Large intestine (tissue), 3 donors: Measurements from ENCODE around the gene SUPT5H. TPM values are rescaled to one million over a fixed set of nuclear protein-coding genes. Genes with fewer than 3 reads are reported as not detected.
A peak's percentile ranks its signal among the peaks of the same experiment; 100 is the strongest.

ENCODE experiments used
- DNase-seq, 2 donors: peaks; one replicate each; pipeline versions ENCODE4 v3.0.0 to v3.0.0-alpha.2; 2013
- H3K27ac ChIP-seq: one replicate; pipeline ENCODE4 v1.5.1; 2013; ENCODE audit warnings: low read length
- H3K27me3 ChIP-seq: 2 replicates; pipeline ENCODE4 v1.6.1; 2013; ENCODE audit warnings: low read length; ENCODE audit not compliant: control insufficient read depth, insufficient read depth
- H3K36me3 ChIP-seq: 2 replicates; pipeline ENCODE4 v1.6.1; 2013; ENCODE audit warnings: low read length; ENCODE audit not compliant: control insufficient read depth, insufficient read depth
- H3K4me1 ChIP-seq: one replicate; pipeline ENCODE4 v1.6.1; 2013; ENCODE audit warnings: low read length; ENCODE audit not compliant: control insufficient read depth, insufficient read depth
- H3K4me3 ChIP-seq: one replicate; pipeline ENCODE4 v1.5.1; 2013; ENCODE audit warnings: low read length
- H3K9me3 ChIP-seq: one replicate; pipeline ENCODE4 v1.6.1; 2013; ENCODE audit warnings: mild to moderate bottlenecking, low read depth, low read length, moderate library complexity; ENCODE audit not compliant: control insufficient read depth
- WGBS: methylation state at CpG from one replicate; pipeline ENCODE4 v1.1.5; 2013; ENCODE audit warnings: low lambda C conversion rate; ENCODE audit not compliant: insufficient coverage; 5-methylcytosine and 5-hydroxymethylcytosine counted together
- polyA plus RNA-seq: library from polyadenylated mRNA; unstranded; fragments of 120-200 nt; gene quantifications from one replicate; pipeline ENCODE4 v1.2.1, GENCODE V29; 2013

SUPT5H gene
- polyA plus RNA-seq, 1 donor = 119 TPM

DNA sequence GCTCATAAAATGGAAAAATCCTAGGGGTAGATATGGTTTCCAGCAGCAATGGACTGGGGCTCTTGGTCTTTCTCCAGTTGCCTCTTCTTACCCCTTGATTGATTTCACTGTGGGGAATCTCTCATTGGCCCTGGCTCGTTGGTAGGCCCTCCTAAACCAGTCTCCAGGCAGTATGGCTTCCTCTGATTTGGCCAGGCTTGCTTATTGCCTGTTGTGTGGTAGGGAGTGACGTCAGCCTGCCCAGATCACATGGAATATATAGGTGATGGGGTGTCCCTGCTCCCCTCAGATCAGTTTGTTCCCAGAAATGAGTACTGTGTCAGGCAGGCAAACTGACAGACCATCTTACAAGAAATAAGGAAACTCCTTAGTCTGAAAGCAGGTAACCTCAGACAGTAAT is 63.9 kb downstream of the SUPT5H start:
- DNase-seq = no peak
- Histone ChIP-seq H3K4me1 (no peaks in the 10 kb centered on the region), H3K27ac (no peak overlapping the region), H3K36me3 (no peaks in the 10 kb centered on the region), H3K27me3 (peaks cover 73% of the 10 kb centered on the region), H3K9me3 (peaks cover 3% of the 10 kb centered on the region), H3K4me3 (no peak overlapping the region)
- no CpG with 5 or more reads among the region's 2 CpGs for WGBS

DNA sequence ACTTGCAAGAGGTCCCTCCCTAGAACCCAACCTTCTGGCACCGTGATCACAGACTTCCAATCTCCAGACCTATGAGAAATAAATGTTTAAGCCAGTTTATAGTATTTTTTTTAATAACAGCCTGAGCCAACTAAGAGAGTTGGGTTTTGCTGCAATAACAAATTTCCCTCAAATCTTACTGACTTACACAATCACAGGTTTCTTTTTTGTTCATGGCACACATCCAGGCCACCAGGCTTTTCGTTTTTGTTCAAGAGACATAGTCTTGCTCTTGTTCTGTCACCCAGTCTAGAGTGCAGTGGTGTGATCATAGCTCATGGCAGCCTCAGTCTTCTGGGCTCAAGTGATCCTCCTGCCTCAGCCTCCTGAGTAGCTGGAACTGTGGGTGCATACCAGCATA is 67.6 kb downstream of the SUPT5H start:
- no peaks in the 10 kb centered on the region for H3K36me3 ChIP-seq
- no peak for DNase-seq
- H3K4me1 ChIP-seq = peaks cover 8% of the 10 kb centered on the region
- WGBS = no CpG with 5 or more reads among the region's 2 CpGs
- H3K27ac ChIP-seq = no peak overlapping the region
- peaks cover 6% of the 10 kb centered on the region for H3K9me3 ChIP-seq
- no peak overlapping the region for H3K4me3 ChIP-seq
- peaks cover 71% of the 10 kb centered on the region for H3K27me3 ChIP-seq

DNA sequence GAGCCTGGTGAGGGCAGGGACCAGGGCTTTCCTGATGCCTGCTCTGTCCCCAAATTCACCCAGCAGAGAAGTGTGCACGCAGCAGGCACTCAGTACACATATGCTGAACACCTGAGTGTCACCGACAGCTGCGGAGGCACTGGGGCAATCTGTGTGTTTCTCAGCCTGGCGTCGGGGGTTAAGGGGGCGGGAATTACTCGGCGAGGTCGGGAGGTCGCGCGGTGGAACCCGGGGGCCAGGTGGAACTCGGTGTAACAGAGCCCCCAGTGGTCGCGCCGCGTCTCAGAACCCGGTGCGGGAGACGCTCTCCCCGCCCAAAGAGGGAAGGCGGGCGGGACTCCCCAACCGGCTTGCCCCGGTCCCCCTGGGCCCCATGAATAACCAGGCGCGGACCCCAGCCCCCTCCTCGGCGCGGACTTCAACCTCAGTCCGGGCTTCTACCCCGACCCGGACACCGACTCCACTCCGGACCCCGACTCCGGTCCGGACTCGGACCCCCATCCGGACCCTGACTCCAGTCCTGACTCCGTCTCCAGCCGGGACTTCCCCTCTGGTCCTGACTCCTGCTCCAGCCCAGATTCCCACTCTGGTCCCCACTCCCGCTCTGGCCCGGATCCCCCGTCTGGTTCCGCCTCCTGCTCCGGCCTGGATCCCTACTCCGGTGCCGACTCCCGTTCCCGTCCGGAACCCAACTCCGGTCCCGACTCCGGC is 69.6 kb downstream of the SUPT5H start, which contains the start of gene SELENOV:
TSS of gene SELENOV (plus strand) at position 300 of the 711 bp plus-strand sequence. CDS start at position 374, 74 bp downstream.
- peak in 1 of 2 donors; percentile 26 for DNase-seq
- WGBS = 0% methylated on average over 2 of the region's 56 CpGs
- H3K4me3 ChIP-seq = peak within 1 kb of the TSS; percentile 24
- H3K4me1 ChIP-seq = peaks cover 8% of the 10 kb centered on the region
- peaks cover 6% of the 10 kb centered on the region for H3K9me3 ChIP-seq
- H3K27ac ChIP-seq = no peak within 1 kb of the TSS
- H3K27me3 ChIP-seq = peaks cover 61% of the 10 kb centered on the region
- H3K36me3 ChIP-seq = no peaks in the 10 kb centered on the region

DNA sequence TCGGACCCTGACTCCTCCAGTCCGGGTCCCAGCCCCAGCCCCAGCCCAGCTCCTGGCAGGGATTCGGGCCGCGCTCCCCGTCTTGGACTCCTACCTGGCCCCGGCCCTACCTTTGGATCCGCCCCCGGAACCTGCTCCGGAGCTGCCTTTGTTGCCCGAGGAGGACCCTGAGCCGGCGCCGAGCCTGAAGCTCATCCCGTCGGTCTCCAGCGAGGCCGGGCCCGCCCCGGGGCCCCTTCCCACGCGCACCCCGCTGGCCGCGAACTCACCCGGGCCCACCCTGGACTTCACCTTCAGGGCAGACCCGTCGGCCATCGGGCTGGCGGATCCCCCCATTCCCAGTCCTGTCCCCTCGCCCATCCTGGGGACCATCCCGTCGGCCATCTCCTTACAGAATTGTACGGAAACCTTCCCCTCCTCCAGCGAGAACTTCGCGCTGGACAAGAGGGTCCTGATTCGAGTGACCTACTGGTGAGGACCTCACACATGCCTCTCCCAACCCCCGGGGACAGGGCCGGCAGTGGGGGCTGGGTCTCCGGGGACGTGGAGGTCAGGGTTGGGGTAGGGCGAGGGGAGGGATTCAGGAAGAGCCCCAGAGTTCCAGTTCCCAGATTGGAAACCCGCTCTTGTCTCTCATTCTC is 70.3 kb downstream of the SUPT5H start:
- H3K9me3 ChIP-seq = peaks cover 6% of the 10 kb centered on the region
- peak in 1 of 2 donors; percentile 16 for DNase-seq
- H3K27me3 ChIP-seq = peaks cover 61% of the 10 kb centered on the region
- H3K4me3 ChIP-seq = peak overlapping the region; percentile 24
- peaks cover 8% of the 10 kb centered on the region for H3K4me1 ChIP-seq
- H3K27ac ChIP-seq = no peak overlapping the region
- WGBS = no CpG with 5 or more reads among the region's 44 CpGs
- H3K36me3 ChIP-seq = no peaks in the 10 kb centered on the region

DNA sequence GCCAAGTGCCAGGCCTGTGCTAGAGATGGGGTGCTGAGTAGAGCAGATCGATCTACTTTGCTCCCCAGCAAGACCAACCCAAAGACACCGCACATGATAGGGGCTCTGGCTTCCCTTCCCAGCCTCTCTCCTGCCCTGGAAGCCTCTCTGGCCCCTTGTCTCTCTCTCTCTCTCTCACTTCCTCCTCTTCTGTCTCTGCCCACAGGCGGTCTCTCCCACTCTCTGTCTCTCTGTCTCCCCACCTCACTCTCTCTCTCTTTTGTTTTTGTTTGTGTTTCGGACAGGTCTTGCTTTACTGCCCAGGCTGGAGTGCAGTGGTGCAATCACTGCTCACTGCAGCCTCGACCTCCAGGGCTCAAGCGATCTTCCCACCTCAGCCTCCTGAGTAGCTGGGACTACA is 70.9 kb downstream of the SUPT5H start:
- H3K36me3 ChIP-seq = no peaks in the 10 kb centered on the region
- peaks cover 61% of the 10 kb centered on the region for H3K27me3 ChIP-seq
- H3K27ac ChIP-seq = no peak overlapping the region
- H3K9me3 ChIP-seq = peaks cover 6% of the 10 kb centered on the region
- DNase-seq = no peak
- H3K4me1 ChIP-seq = peaks cover 8% of the 10 kb centered on the region
- no peak overlapping the region for H3K4me3 ChIP-seq
- 29% methylated on average over 1 of the region's 6 CpGs for WGBS

DNA sequence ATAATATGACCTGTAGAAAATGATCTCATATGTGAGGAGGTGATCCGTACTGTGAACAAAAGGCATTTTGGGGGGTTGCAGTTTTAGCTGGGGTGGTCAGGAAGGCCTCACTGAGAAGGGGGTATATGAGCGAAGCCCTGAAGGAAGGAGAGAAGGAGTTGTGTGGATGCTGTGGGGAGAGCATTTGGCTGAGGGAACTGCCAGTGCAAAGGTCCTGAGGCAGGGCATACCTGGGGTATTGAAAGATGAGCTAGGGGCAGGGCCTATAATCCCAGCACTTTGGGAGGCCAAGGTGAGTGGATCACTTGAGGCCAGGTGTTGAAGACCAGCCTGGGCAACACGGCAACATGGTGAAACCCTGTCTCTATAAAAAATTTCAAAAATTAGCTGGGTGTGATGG is 72.0 kb downstream of the SUPT5H start:
- H3K27ac ChIP-seq = no peak overlapping the region
- H3K4me1 ChIP-seq = peaks cover 8% of the 10 kb centered on the region
- no peak for DNase-seq
- WGBS = no CpG with 5 or more reads among the region's 3 CpGs
- peaks cover 6% of the 10 kb centered on the region for H3K9me3 ChIP-seq
- H3K27me3 ChIP-seq = peaks cover 55% of the 10 kb centered on the region
- no peaks in the 10 kb centered on the region for H3K36me3 ChIP-seq
- no peak overlapping the region for H3K4me3 ChIP-seq

DNA sequence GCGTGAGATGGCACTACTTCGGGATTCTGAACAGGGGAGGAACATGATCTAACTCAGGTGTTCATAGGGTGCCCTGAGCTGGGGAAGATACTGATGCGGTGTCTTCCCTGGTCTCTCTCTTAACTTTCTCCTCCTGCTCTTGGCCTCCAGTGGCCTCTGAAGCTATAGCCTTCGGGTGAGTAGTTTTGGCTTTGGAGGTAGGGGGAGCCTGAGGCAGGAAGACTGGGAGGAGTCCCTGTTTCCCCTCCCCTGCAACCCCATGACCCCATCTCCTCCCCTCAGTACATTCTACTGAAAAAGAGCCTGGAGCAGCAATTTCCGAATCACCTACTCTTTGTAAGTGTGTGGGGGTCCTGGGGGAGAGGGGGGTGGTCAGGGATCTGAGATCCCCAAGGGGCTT is 73.1 kb downstream of the SUPT5H start:
- Histone ChIP-seq H3K4me1 (peaks cover 8% of the 10 kb centered on the region), H3K27me3 (peaks cover 45% of the 10 kb centered on the region), H3K27ac (no peak overlapping the region), H3K9me3 (peaks cover 6% of the 10 kb centered on the region), H3K4me3 (no peak overlapping the region), H3K36me3 (no peaks in the 10 kb centered on the region)
- WGBS = no CpG with 5 or more reads among the region's 5 CpGs
- DNase-seq = no peak

DNA sequence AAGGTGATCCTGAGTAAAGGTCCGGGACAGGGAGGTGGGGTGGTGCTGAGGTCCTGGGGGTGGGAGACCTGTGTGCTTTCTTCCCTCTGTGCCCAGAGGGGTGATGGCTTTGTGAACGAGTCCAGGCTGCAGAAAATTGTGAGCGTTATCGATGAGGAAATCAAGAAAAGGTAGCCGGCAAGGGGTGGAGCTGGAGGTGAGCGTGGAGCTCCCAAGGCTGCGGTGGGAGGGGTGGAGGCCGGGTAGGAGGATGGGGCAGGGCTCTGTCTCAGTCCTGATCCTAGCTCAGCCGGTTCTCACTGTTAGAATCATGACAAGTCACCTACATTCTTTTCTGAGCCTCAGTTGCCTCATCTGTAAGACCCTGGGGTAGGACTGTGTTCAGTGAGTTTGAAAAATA is 73.6 kb downstream of the SUPT5H start:
- Histone ChIP-seq H3K4me3 (no peak overlapping the region), H3K36me3 (no peaks in the 10 kb centered on the region), H3K4me1 (peaks cover 8% of the 10 kb centered on the region), H3K27me3 (peaks cover 40% of the 10 kb centered on the region), H3K9me3 (peaks cover 6% of the 10 kb centered on the region), H3K27ac (no peak overlapping the region)
- WGBS = no CpG with 5 or more reads among the region's 9 CpGs
- no peak for DNase-seq

DNA sequence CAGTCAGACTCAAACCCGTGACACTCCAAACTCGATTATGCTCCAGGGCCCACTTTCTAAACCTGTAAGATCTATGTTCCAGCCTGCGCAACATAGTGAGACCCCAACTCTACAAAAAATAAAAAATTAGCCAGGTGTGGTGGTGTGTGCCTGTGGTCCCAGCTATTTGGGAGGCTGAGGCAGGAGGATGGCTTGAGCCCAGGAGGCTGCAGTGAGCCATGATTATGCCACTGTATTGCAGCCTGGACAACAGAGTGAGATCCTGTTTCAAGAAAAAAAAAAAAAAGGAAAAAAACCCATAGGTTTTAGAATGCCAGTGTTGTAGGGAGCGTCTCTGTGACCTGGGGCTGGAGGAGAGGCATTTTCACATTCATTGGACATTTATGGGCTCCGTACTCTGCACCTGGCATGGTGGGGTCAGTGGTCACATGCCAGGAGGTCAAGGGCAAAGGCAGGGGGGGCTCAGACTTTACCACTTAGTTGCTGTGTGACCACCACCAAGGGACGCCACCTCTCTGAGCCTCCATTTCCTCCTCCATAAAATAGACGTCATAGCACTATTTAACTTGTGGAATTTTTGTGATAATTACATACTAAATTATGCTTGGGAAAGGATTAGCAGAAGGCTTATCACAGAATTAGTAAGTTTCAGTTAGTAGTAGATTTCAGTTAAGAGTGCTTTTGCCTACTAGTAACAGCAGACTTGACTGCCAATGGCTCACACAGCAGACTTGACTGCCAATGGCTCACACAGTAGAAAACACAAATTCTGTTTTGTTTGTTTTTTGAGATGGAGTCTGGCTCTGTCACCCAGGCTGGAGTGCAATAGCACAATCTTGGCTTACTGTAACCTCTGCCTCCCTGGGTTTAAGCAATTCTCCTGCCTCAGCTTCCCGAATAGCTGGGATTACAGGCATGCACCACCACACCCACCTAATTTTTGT is 75.4 kb downstream of the SUPT5H start:
- no CpG with 5 or more reads among the region's 8 CpGs for WGBS
- no peak overlapping the region for H3K4me3 ChIP-seq

DNA sequence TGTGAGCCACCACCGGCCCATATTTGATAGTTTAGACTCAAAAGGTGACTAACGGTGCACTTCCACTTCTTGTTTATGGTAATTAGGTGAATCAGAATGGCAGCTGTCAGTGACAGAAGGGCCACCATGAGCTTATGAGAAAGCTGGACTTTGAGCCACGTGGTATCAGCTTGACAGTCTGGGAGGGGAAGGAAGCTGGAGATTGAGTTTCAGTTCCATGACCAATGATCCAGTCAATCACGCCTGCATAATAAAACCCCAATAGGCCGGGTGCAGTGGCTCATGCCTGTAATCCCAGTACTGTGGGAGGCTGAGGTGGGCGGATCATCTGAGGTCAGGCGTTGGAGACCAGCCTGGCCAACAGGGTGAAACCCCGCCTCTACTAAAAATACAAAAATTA is 79.1 kb downstream of the SUPT5H start:
- H3K27me3 ChIP-seq = no peaks in the 10 kb centered on the region
- peaks cover 3% of the 10 kb centered on the region for H3K4me1 ChIP-seq
- H3K27ac ChIP-seq = no peak overlapping the region
- no peaks in the 10 kb centered on the region for H3K9me3 ChIP-seq
- no peaks in the 10 kb centered on the region for H3K36me3 ChIP-seq
- WGBS = no CpG with 5 or more reads among the region's 8 CpGs
- DNase-seq = peak; percentile 54 to 89
- no peak overlapping the region for H3K4me3 ChIP-seq

More for the DNA sequence above, 75.4 kb downstream of the SUPT5H start:
- DNase-seq = no peak
- no peak overlapping the region for H3K27ac ChIP-seq
- H3K36me3 ChIP-seq = no peaks in the 10 kb centered on the region
- peaks cover 21% of the 10 kb centered on the region for H3K27me3 ChIP-seq
- H3K4me1 ChIP-seq = peaks cover 3% of the 10 kb centered on the region
- H3K9me3 ChIP-seq = no peaks in the 10 kb centered on the region
